Osteocyte (in vitro differentiated cells): Measurements from ENCODE around the gene RND2. TPM values are rescaled to one million over a fixed set of nuclear protein-coding genes. Genes with fewer than 3 reads are reported as not detected.

Source experiments
- DNase-seq: peaks from one replicate; pipeline ENCODE4 v3.0.0; 2021; ENCODE audit warnings: mixed read lengths; ENCODE audit not compliant: unreplicated experiment; ENCODE audit errors: extremely low spot score
- H3K27ac Mint-ChIP-seq: one replicate; pipeline ENCODE4 v1.8.0; 2021; ENCODE audit warnings: mild to moderate bottlenecking, mixed read lengths; ENCODE audit not compliant: unreplicated experiment
- H3K27me3 Mint-ChIP-seq: one replicate; pipeline ENCODE4 v1.8.0; 2021; ENCODE audit warnings: mixed read lengths; ENCODE audit not compliant: unreplicated experiment
- H3K36me3 Mint-ChIP-seq: one replicate; pipeline ENCODE4 v1.8.0; 2021; ENCODE audit warnings: mixed read lengths; ENCODE audit not compliant: unreplicated experiment
- H3K4me1 Mint-ChIP-seq: one replicate; pipeline ENCODE4 v1.8.0; 2021; ENCODE audit warnings: mixed read lengths; ENCODE audit not compliant: unreplicated experiment
- H3K4me3 Mint-ChIP-seq: one replicate; pipeline ENCODE4 v1.8.0; 2021; ENCODE audit warnings: mild to moderate bottlenecking, moderate library complexity, mixed read lengths; ENCODE audit not compliant: unreplicated experiment
- H3K9me3 Mint-ChIP-seq: one replicate; pipeline ENCODE4 v1.8.0; 2021; ENCODE audit warnings: mixed read lengths; ENCODE audit not compliant: unreplicated experiment
- CTCF ChIP-seq: fragments of 200-600 bp; sonication (generic); IDR thresholded peaks from 2 replicates; pipeline ENCODE4 v1.5.0; 2021; ENCODE audit warnings: antibody characterized with exemption, mild to moderate bottlenecking, moderate library complexity
- total RNA-seq: library from RNA; stranded (reverse); gene quantifications from 2 replicates; pipeline ENCODE4 v1.2.1, GENCODE V29; 2021

The RND2 gene
- total RNA-seq, 1 donor from 2014 or later: 1.5 TPM

- Mint-ChIP-seq H3K27ac (no peak overlapping the region), H3K4me1 (no peaks in the 10 kb centered on the region), H3K9me3 (no peaks in the 10 kb centered on the region), H3K4me3 (no peak overlapping the region), H3K36me3 (no peaks in the 10 kb centered on the region), H3K27me3 (no peaks in the 10 kb centered on the region)
- DNase-seq: no peak
- no peak for TF ChIP-seq CTCF
These were observed 54.7 kb downstream of the RND2 start for GRCh38 chr17:43079641-43080302.

Other genes with a start within 250 kb of the RND2 start
- 0.16 TPM in 2 replicates for gene WNK4, start 244.6 kb upstream of the RND2 start, total RNA-seq
- 51.2 and 51.5 TPM in 2 replicates for gene COA3, start 226.5 kb upstream of the RND2 start, total RNA-seq
- gene CNTD1, start 226.4 kb upstream of the RND2 start, total RNA-seq: 0.31 and 0.51 TPM in 2 replicates
- gene BECN1, start 200.9 kb upstream of the RND2 start, total RNA-seq: 68.1 and 69.1 TPM in 2 replicates
- 111 and 121 TPM in 2 replicates for gene PSME3, start 191.8 kb upstream of the RND2 start, total RNA-seq
- gene AOC2, start 180.7 kb upstream of the RND2 start, total RNA-seq: 1.8 and 2.2 TPM in 2 replicates
- gene AOC3, start 174.0 kb upstream of the RND2 start, total RNA-seq: 1.1 and 1.3 TPM in 2 replicates
- not detected in 2 replicates for gene G6PC1, start 124.4 kb upstream of the RND2 start, total RNA-seq
- gene AARSD1, start 60.8 kb upstream of the RND2 start, total RNA-seq: 44.5 and 50.6 TPM in 2 replicates
- gene PTGES3L, start 45.2 kb upstream of the RND2 start, total RNA-seq: 0.35 and 0.50 TPM in 2 replicates
- 11.7 and 12.5 TPM in 2 replicates for gene RUNDC1, start 44.7 kb upstream of the RND2 start, total RNA-seq
- gene RPL27, start 26.8 kb upstream of the RND2 start, total RNA-seq: 956 and 1,010 TPM in 2 replicates
- gene IFI35, start 18.4 kb upstream of the RND2 start, total RNA-seq: 34.4 and 41.6 TPM in 2 replicates
- gene VAT1, start 2.8 kb upstream of the RND2 start, total RNA-seq: 439 and 505 TPM in 2 replicates
- gene BRCA1, start 100.1 kb downstream of the RND2 start, total RNA-seq: 6.8 and 7.3 TPM in 2 replicates
- gene NBR1, start 146.0 kb downstream of the RND2 start, total RNA-seq: 102 and 104 TPM in 2 replicates
- 7.2 and 9.0 TPM in 2 replicates for gene TMEM106A, start 186.6 kb downstream of the RND2 start, total RNA-seq
- gene CCDC200, start 203.4 kb downstream of the RND2 start, total RNA-seq: not detected in 2 replicates
- gene RNU2-1, start 208.7 kb downstream of the RND2 start, total RNA-seq: 5,002 and 5,011 TPM in 2 replicates